HG03457 (cell line): Measurements from ENCODE around the gene PCGF5.
"Not testable (repeated sequence)": the region's sequence is repeated elsewhere in the genome, so short reads cannot be mapped to it uniquely, and the experiment has no call there.

Experiments
- ATAC-seq: cut with Tn5 transposase; IDR thresholded peaks from one replicate; pipeline ENCODE4 v1.9.1; 2021; ENCODE audit warnings: moderate number of reproducible peaks; ENCODE audit not compliant: unreplicated experiment

The PCGF5 gene

GRCh38 chr10:91271886-91272285 is 51.4 kb downstream of the PCGF5 start:
- ATAC-seq, result no peak

GRCh38 chr10:91284486-91285090 is 64.1 kb downstream of the PCGF5 start:
- ATAC-seq, result no peak

GRCh38 chr10:91286572-91286971 is 66.1 kb downstream of the PCGF5 start:
- ATAC-seq, result no peak

- no peak for ATAC-seq
These were observed 66.8 kb downstream of the PCGF5 start for GRCh38 chr10:91287276-91287675.

- no peak for ATAC-seq
These were observed 67.4 kb downstream of the PCGF5 start for GRCh38 chr10:91287912-91288311.

GRCh38 chr10:91289305-91289704 is 68.8 kb downstream of the PCGF5 start:
- ATAC-seq, result no peak

- no peak for ATAC-seq
These were observed 70.1 kb downstream of the PCGF5 start for GRCh38 chr10:91290607-91291006.

GRCh38 chr10:91294134-91294906 is 73.9 kb downstream of the PCGF5 start:
- no peak for ATAC-seq

- no peak for ATAC-seq
These were observed 74.9 kb downstream of the PCGF5 start for GRCh38 chr10:91295346-91295745.

- no peak for ATAC-seq
These were observed 76.0 kb downstream of the PCGF5 start for GRCh38 chr10:91296471-91296870.

- peak; percentile 87 for ATAC-seq
These were observed 77.9 kb downstream of the PCGF5 start for GRCh38 chr10:91298224-91298871.

- ATAC-seq, result no peak
These were observed 79.6 kb downstream of the PCGF5 start for GRCh38 chr10:91299999-91300575.

GRCh38 chr10:91302946-91303345 is 82.5 kb downstream of the PCGF5 start:
- ATAC-seq, result not testable (repeated sequence)

GRCh38 chr10:91305979-91306378 is 85.5 kb downstream of the PCGF5 start:
- ATAC-seq, result not testable (repeated sequence)

- no peak for ATAC-seq
These were observed 87.0 kb downstream of the PCGF5 start for GRCh38 chr10:91307489-91307888.

GRCh38 chr10:91309711-91310110 is 89.2 kb downstream of the PCGF5 start:
- ATAC-seq, result no peak

- no peak for ATAC-seq
These were observed 91.3 kb downstream of the PCGF5 start for GRCh38 chr10:91311601-91312381.

- ATAC-seq, result no peak
These were observed 91.9 kb downstream of the PCGF5 start for GRCh38 chr10:91312382-91312733.

- ATAC-seq, result no peak
These were observed 93.5 kb downstream of the PCGF5 start for GRCh38 chr10:91313796-91314485.

GRCh38 chr10:91316486-91316885 is 96.0 kb downstream of the PCGF5 start:
- no peak for ATAC-seq
